ENCODE measurements around the gene SNX24.

Gene SNX24

DNA sequence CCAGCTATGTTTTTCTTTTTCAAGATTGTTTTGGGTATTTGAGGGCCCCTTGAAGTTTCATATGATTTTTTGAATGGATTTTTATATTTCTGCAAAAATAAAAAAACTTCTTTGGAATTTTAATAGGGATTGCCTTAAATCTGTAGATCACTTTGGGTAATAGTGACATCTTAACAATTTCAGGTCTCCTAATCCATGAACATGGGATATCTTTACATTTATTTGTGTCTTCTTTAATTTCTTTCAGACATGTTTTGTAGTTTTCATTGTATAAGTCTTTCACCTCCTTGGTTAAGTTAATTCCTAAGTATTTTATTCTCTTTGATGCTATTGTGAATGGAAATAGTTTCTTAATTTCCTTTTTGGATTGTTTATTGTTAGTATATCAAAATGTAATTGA lies 112.0 kb downstream of the SNX24 start:
- no peak for TF ChIP-seq ZFP30 (CRISPR knock-in tag; IDR thresholded peaks at IDR 0.05)
- no peak for TF ChIP-seq PPARA (CRISPR knock-in tag; IDR thresholded peaks at IDR 0.05; ENCODE audit: borderline replicate concordance)
- no peak for TF ChIP-seq CSDC2 (CRISPR knock-in tag; IDR thresholded peaks at IDR 0.05)
- no peak for TF ChIP-seq ESRRG (CRISPR knock-in tag; IDR thresholded peaks at IDR 0.05)
- no peak for TF ChIP-seq ZC3H10 (CRISPR knock-in tag; IDR thresholded peaks at IDR 0.05)
- no peak for TF ChIP-seq RARB (CRISPR knock-in tag; IDR thresholded peaks at IDR 0.05)
- TF ChIP-seq OSR1 (CRISPR knock-in tag; IDR thresholded peaks at IDR 0.05): no peak
- TF ChIP-seq GLIS3 (CRISPR knock-in tag; IDR thresholded peaks at IDR 0.05): no peak
- TF ChIP-seq ISL1 (CRISPR knock-in tag; IDR thresholded peaks at IDR 0.05): no peak
- TF ChIP-seq BACH2 (CRISPR knock-in tag; IDR thresholded peaks at IDR 0.05; ENCODE audit: borderline replicate concordance): no peak
- no peak for TF ChIP-seq ZFP3 (CRISPR knock-in tag; IDR thresholded peaks at IDR 0.05)
- TF ChIP-seq, protein P1, sequence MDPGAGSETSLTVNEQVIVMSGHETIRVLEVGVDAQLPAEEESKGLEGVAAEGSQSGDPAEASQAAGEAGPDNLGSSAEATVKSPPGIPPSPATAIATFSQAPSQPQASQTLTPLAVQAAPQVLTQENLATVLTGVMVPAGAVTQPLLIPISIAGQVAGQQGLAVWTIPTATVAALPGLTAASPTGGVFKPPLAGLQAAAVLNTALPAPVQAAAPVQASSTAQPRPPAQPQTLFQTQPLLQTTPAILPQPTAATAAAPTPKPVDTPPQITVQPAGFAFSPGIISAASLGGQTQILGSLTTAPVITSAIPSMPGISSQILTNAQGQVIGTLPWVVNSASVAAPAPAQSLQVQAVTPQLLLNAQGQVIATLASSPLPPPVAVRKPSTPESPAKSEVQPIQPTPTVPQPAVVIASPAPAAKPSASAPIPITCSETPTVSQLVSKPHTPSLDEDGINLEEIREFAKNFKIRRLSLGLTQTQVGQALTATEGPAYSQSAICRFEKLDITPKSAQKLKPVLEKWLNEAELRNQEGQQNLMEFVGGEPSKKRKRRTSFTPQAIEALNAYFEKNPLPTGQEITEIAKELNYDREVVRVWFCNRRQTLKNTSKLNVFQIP (CRISPR knock-in tag; IDR thresholded peaks at IDR 0.05; ENCODE audit: borderline replicate concordance, low read depth): no peak
- no peak for TF ChIP-seq ARNTL (CRISPR knock-in tag; IDR thresholded peaks at IDR 0.05; ENCODE audit: borderline replicate concordance, low read depth)
- no peak for TF ChIP-seq TCF4 (CRISPR knock-in tag; IDR thresholded peaks at IDR 0.05; ENCODE audit: borderline replicate concordance)
- no peak for TF ChIP-seq SNAI2 (CRISPR knock-in tag; IDR thresholded peaks at IDR 0.05)
- TF ChIP-seq, protein P2, sequence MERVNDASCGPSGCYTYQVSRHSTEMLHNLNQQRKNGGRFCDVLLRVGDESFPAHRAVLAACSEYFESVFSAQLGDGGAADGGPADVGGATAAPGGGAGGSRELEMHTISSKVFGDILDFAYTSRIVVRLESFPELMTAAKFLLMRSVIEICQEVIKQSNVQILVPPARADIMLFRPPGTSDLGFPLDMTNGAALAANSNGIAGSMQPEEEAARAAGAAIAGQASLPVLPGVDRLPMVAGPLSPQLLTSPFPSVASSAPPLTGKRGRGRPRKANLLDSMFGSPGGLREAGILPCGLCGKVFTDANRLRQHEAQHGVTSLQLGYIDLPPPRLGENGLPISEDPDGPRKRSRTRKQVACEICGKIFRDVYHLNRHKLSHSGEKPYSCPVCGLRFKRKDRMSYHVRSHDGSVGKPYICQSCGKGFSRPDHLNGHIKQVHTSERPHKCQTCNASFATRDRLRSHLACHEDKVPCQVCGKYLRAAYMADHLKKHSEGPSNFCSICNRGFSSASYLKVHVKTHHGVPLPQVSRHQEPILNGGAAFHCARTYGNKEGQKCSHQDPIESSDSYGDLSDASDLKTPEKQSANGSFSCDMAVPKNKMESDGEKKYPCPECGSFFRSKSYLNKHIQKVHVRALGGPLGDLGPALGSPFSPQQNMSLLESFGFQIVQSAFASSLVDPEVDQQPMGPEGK (CRISPR knock-in tag; IDR thresholded peaks at IDR 0.05; ENCODE audit: borderline replicate concordance): no peak
- TF ChIP-seq, protein P3, sequence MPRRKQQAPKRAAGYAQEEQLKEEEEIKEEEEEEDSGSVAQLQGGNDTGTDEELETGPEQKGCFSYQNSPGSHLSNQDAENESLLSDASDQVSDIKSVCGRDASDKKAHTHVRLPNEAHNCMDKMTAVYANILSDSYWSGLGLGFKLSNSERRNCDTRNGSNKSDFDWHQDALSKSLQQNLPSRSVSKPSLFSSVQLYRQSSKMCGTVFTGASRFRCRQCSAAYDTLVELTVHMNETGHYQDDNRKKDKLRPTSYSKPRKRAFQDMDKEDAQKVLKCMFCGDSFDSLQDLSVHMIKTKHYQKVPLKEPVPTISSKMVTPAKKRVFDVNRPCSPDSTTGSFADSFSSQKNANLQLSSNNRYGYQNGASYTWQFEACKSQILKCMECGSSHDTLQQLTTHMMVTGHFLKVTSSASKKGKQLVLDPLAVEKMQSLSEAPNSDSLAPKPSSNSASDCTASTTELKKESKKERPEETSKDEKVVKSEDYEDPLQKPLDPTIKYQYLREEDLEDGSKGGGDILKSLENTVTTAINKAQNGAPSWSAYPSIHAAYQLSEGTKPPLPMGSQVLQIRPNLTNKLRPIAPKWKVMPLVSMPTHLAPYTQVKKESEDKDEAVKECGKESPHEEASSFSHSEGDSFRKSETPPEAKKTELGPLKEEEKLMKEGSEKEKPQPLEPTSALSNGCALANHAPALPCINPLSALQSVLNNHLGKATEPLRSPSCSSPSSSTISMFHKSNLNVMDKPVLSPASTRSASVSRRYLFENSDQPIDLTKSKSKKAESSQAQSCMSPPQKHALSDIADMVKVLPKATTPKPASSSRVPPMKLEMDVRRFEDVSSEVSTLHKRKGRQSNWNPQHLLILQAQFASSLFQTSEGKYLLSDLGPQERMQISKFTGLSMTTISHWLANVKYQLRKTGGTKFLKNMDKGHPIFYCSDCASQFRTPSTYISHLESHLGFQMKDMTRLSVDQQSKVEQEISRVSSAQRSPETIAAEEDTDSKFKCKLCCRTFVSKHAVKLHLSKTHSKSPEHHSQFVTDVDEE (CRISPR knock-in tag; IDR thresholded peaks at IDR 0.05): no peak
- TF ChIP-seq ZNF565 (CRISPR knock-in tag; conservative IDR thresholded peaks at IDR 0.05; ENCODE audit: low read depth): no peak
- no peak for TF ChIP-seq TOX (CRISPR knock-in tag; IDR thresholded peaks at IDR 0.05; ENCODE audit: borderline replicate concordance)
- no peak for ATAC-seq

DNA sequence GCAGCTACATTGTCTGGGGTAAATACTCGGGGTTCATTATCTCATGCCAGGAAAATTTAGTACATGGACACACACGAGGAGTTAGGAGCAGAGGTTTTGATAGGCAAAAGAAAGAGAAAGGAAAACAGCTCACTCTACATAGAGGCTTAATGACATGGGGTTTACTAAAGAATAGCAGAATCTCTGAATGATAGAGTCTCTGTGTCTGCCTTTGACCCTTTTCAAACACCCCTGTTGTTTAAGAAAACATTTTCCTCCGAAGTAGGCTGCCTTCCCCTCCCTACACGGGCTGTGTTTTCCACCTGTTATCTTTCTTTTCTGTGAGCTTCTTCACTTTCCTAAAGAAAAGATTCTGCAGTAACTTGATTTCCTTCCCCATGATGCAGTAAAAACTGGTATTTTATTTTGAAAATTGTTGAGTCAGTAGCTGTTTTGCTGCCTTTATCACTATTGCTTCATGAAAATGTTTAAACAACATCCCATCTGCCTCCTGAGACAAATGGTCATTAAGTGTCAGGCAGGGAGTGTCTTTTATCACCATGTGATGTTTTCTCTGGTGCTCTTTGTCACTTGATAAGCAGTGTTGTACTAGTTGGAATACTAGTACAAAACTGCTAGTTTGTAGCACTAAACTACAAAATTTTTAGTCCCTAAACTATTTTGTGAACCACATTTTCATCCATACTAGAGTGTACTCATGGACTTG lies 114.5 kb downstream of the SNX24 start:
- TF ChIP-seq, protein P4, sequence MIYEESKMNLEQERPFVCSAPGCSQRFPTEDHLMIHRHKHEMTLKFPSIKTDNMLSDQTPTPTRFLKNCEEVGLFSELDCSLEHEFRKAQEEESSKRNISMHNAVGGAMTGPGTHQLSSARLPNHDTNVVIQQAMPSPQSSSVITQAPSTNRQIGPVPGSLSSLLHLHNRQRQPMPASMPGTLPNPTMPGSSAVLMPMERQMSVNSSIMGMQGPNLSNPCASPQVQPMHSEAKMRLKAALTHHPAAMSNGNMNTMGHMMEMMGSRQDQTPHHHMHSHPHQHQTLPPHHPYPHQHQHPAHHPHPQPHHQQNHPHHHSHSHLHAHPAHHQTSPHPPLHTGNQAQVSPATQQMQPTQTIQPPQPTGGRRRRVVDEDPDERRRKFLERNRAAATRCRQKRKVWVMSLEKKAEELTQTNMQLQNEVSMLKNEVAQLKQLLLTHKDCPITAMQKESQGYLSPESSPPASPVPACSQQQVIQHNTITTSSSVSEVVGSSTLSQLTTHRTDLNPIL (CRISPR knock-in tag; IDR thresholded peaks at IDR 0.05; ENCODE audit: low read depth): no peak
- TF ChIP-seq ZFP3 (CRISPR knock-in tag; IDR thresholded peaks at IDR 0.05): no peak
- no peak for TF ChIP-seq CSDC2 (CRISPR knock-in tag; IDR thresholded peaks at IDR 0.05)
- no peak for TF ChIP-seq ARNTL (CRISPR knock-in tag; IDR thresholded peaks at IDR 0.05; ENCODE audit: borderline replicate concordance, low read depth)
- no peak for TF ChIP-seq ZNF565 (CRISPR knock-in tag; conservative IDR thresholded peaks at IDR 0.05; ENCODE audit: low read depth)
- TF ChIP-seq, protein P5, sequence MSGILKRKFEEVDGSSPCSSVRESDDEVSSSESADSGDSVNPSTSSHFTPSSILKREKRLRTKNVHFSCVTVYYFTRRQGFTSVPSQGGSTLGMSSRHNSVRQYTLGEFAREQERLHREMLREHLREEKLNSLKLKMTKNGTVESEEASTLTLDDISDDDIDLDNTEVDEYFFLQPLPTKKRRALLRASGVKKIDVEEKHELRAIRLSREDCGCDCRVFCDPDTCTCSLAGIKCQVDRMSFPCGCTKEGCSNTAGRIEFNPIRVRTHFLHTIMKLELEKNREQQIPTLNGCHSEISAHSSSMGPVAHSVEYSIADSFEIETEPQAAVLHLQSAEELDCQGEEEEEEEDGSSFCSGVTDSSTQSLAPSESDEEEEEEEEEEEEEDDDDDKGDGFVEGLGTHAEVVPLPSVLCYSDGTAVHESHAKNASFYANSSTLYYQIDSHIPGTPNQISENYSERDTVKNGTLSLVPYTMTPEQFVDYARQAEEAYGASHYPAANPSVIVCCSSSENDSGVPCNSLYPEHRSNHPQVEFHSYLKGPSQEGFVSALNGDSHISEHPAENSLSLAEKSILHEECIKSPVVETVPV (CRISPR knock-in tag; IDR thresholded peaks at IDR 0.05): no peak
- no peak for TF ChIP-seq TOX (CRISPR knock-in tag; IDR thresholded peaks at IDR 0.05; ENCODE audit: borderline replicate concordance)
- TF ChIP-seq ZNF70 (CRISPR knock-in tag; IDR thresholded peaks at IDR 0.05): no peak
- TF ChIP-seq GLIS3 (CRISPR knock-in tag; IDR thresholded peaks at IDR 0.05): no peak
- TF ChIP-seq ZFP30 (CRISPR knock-in tag; IDR thresholded peaks at IDR 0.05): no peak
- no peak for ATAC-seq
